ENCODE results near the gene DIP2C. TPM values are rescaled to one million over a fixed set of nuclear protein-coding genes. Genes with fewer than 3 reads are reported as not detected.

Gene DIP2C
- polyA plus RNA-seq, 1 donor from 2014 or later: 1.4 TPM

DNA sequence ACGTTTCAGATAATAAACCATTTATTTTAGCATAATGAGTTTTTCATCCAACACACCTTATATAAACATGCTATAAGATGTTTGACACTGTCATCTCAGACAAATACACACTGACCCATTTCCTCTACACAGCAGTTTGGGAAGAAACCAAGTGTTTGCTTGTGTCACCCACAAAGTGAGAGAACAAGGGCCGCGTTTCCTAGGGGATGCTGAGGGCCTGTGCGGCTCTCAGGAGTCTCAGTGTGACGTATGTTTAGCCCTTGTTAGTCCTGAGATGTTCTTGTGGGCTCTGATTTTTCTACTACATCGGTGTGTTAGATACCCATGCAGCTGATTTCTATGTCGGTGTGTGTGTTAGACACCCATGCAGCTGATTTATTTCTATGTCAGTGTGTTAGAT is 266.3 kb downstream of the DIP2C start:
- Mint-ChIP-seq H3K27me3 (peaks cover 1% of the 10 kb centered on the region), H3K9me3 (no peaks in the 10 kb centered on the region), H3K4me1 (no peaks in the 10 kb centered on the region), H3K4me3 (no peak overlapping the region), H3K27ac (no peak overlapping the region), H3K36me3 (no peaks in the 10 kb centered on the region)

DNA sequence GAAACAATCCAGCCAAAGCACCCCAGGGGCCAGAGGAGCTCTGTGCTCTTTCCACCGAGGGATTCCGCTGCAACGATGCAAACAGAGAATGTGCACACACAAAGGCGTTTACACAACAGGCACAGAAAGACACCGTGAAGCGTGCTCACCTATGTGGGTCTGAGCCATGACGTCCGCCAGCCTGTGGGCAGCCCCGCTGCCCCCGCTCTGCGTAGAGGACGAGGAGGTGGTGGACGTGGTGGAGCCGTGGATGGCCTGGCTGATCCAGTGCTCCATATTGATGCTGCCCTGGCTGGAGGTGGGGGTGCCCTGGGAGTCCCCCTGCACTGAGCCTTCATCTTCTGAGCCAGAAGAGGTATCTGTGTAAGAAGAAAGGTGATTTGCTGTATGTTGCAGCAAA is 266.8 kb downstream of the DIP2C start:
- Mint-ChIP-seq H3K4me3 (no peak overlapping the region), H3K4me1 (no peaks in the 10 kb centered on the region), H3K27me3 (peaks cover 1% of the 10 kb centered on the region), H3K27ac (no peak overlapping the region), H3K36me3 (no peaks in the 10 kb centered on the region), H3K9me3 (no peaks in the 10 kb centered on the region)

DNA sequence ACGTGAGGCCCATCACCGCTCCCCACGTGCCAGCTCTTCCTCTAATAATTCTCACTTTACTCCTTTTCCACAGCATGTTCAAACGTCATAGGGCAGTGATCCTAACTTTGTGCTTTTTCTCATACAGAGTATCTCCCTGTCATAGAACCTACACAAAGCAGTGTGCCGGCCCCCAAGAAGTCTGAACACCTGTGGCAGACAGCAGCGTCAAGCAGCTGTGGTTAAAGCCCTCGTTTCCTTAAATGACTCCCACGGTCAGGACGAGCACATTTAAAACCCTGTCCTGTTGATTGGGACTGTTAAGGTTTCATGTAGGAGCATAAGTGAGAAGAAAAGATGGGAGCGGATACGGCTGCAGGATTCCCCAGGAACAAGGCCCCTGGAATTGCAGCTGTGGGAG is 267.2 kb downstream of the DIP2C start:
- Mint-ChIP-seq H3K4me3 (peak overlapping the region in 1 of 4 donors; percentile 60), H3K27ac (no peak overlapping the region), H3K9me3 (no peaks in the 10 kb centered on the region), H3K27me3 (peaks cover 1% of the 10 kb centered on the region), H3K4me1 (no peaks in the 10 kb centered on the region), H3K36me3 (no peaks in the 10 kb centered on the region)

DNA sequence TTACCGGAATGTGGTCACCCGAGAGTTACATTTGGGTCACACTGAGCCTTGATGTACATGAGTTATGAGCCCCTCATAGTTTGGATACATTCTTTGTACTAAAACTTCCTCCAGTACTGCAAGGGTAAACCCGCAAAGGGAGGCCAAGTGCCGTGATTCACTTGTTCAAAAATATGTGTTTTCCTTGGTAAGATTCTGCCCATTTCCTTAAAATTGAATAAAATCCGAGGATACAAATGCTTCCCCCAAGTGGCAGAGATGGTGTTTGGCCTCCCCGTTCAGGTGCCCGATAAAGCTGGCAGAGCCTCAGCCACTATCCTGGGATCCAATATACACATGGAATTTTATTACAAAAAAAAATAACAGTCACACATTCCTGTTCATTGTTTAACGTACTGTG is 268.3 kb downstream of the DIP2C start:
- H3K27ac Mint-ChIP-seq: no peak overlapping the region
- no peaks in the 10 kb centered on the region for H3K36me3 Mint-ChIP-seq
- H3K27me3 Mint-ChIP-seq: peaks cover 1% of the 10 kb centered on the region
- H3K9me3 Mint-ChIP-seq: no peaks in the 10 kb centered on the region
- H3K4me3 Mint-ChIP-seq: no peak overlapping the region
- no peaks in the 10 kb centered on the region for H3K4me1 Mint-ChIP-seq

DNA sequence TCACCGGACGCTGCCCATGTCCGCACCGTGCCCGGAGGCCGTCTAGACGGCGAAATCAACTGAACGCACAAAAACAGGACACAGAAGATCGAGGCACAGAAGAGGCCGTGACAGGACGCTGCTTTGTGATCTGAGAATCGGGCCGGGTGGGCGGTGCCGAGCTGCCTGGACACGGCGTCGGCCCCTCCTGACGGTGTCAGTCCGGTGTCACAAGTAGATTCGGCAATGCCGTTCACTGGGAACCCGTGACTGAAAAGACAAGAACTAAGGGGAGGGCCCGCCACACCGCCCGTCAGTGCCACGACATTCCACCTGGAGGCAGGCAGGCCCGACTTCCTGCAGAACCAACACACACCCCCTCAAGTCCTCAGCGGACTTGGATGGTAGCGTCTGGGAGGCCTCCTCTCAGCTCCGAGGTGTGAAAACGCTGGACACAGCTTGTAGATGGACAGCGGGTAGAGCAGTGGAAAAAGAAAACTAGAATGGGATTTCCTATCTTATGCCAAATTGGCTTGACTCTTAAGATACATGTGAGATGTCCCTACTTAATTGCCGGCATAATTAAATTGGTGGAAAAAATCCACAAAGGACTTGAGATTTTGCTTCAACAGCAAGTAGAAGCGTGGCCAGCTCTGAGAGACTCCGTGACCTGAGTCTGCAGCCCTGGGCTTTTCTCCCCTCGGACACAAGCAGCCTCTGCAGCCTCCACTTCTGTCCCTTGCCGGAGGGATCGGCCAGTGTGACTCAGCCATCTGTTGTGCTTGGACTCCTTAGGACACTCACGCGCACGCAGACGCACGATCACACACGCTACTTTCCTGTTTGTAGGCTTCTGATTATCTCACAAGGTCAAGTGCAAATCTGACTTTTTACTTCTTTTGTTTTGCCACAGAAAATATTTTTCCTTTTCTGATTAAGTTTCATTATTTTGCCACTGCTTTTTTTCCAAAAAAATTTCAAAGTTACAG is 269.0 kb downstream of the DIP2C start:
- Mint-ChIP-seq H3K4me1 (no peaks in the 10 kb centered on the region), H3K9me3 (no peaks in the 10 kb centered on the region), H3K27me3 (peaks cover 1% of the 10 kb centered on the region), H3K27ac (no peak overlapping the region), H3K4me3 (no peak overlapping the region), H3K36me3 (no peaks in the 10 kb centered on the region)

DNA sequence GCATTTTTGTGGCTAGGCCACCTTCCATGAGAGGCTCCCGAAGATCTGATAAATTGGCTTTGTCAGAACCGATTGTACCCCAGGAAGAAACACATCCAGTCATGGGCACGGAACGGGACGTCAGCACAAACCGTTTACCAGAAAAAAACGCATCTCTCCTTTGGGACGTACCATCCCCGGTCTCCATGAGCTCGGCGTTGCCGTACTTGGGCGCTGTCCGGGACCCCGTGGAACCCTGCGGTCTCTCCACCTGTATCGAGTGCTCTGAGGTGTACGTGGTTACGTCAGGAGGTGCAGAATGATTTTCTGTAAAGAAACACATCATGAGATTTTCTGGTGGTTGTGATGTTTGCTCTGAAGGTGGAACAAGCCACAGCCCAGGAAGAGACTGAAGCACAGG is 270.6 kb downstream of the DIP2C start:
- H3K36me3 Mint-ChIP-seq: no peaks in the 10 kb centered on the region
- no peaks in the 10 kb centered on the region for H3K9me3 Mint-ChIP-seq
- no peak overlapping the region for H3K4me3 Mint-ChIP-seq
- H3K4me1 Mint-ChIP-seq: no peaks in the 10 kb centered on the region
- H3K27me3 Mint-ChIP-seq: peaks cover 4% of the 10 kb centered on the region
- H3K27ac Mint-ChIP-seq: peak overlapping the region in 1 of 3 donors; percentile 39

DNA sequence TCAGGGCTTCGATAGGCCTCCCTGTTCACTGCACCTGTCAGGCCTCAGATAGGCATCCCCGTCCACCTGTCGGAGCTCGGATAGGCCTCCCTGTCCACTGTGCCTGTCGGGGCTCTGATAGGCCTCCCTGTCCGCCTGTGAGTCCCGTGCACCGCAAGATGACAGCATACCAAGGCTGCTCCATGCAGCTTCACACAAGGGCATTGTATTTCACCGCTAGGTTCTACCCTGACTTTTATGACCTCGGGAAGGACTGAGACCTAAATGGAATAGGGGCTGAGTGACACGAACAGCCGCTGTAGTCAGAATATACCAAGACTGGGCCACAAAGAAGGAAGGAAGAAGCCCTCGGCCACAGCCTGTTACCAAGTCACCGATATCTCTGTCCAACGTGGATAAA is 271.2 kb downstream of the DIP2C start:
- Mint-ChIP-seq H3K9me3 (no peaks in the 10 kb centered on the region), H3K27ac (no peak overlapping the region), H3K4me3 (no peak overlapping the region), H3K27me3 (peaks cover 4% of the 10 kb centered on the region), H3K36me3 (no peaks in the 10 kb centered on the region), H3K4me1 (peaks cover 0 to 1% (median 0%) of the 10 kb centered on the region in 3 donors)

DNA sequence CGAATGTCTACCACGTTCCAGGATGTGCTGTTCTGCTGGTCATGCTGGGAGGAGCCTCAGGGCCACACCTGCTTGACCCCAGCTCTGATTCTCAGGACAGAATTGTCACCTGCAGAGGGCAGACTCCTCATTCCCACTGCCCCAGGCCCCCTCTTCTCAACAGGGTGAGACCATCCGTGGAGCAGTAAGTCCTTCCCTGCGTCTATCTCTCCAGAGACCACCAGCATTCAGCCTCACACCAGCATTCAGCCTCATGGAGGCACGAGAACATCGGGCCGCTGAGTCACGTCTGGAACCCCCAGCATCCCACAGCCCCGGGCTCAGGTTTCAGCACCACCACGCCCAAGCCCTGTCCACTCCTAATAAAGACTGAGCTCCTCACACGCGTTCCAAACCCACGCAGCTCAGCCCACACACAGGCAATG is 273.4 kb downstream of the DIP2C start:
- Mint-ChIP-seq H3K36me3 (no peaks in the 10 kb centered on the region), H3K4me3 (no peak overlapping the region), H3K27me3 (peaks cover 3% of the 10 kb centered on the region), H3K4me1 (peaks cover 0 to 4% (median 3%) of the 10 kb centered on the region in 3 donors), H3K27ac (no peak overlapping the region), H3K9me3 (no peaks in the 10 kb centered on the region)

DNA sequence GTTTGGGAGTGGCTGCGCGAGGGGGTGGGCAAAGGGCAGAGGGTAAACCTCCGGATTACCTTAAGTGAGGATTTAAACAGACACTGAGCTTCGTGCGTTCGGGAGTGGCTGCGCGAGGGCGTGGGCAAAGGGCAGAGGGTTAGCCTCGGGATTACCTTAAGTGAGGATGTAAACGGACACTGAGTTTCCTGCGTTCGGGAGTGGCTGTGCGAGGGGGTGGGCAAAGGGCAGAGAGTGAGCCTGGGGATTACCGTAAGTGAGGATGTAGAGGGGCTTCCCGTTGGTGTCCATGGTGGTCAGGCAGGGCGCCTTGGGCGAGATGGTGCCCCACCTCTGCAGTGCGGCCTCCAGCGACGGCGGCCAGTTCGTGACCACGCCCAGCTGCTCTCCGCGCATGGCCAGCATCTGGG is 275.8 kb downstream of the DIP2C start:
- Mint-ChIP-seq H3K27me3 (peaks cover 7% of the 10 kb centered on the region), H3K27ac (no peak overlapping the region), H3K9me3 (no peaks in the 10 kb centered on the region), H3K4me1 (peaks cover 0 to 4% (median 3%) of the 10 kb centered on the region in 3 donors), H3K4me3 (no peak overlapping the region), H3K36me3 (no peaks in the 10 kb centered on the region)

DNA sequence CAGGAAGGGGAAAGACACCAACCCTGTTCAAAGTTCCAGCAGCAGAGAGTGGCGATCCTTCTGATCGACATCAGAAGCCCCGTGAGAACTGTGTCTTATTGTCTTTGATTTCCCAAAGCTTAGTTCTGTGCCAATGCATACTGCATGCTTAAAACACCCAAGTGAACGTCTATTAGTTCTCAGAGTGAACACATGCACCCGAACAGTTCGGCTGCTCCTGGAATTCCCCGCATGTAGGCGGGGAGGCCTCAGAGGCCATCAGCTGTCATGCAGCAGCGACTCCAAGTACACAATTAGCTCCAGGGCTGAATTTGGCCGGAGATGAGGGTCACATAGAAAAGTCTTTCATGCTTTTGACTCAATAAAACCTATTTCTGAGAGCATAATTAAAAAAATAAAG is 277.4 kb downstream of the DIP2C start:
- Mint-ChIP-seq H3K36me3 (no peaks in the 10 kb centered on the region), H3K4me1 (peaks cover 0 to 4% (median 3%) of the 10 kb centered on the region in 3 donors), H3K27me3 (peaks cover 7% of the 10 kb centered on the region), H3K27ac (no peak overlapping the region), H3K4me3 (peak overlapping the region in 1 of 4 donors; percentile 22), H3K9me3 (peaks cover 0 to 4% (median 0%) of the 10 kb centered on the region in 3 donors)

DNA sequence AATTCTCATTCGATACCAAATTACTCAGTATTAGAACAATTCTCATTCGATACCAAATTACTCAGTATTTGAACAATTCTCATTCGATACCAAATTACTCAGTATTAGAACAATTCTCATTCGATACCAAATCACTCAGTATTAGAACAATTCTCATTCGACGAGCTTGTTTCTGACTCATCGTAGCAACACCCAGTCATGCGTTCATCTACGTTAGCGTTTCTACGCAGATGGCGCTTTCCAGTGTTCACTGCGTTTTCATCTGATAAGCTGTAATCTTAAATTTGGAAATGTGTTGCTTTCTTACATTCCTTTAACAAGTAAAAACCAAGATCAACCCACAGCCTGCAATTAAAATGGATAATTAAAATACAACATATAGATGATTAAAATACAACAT is 277.9 kb downstream of the DIP2C start:
- peaks cover 0 to 4% (median 3%) of the 10 kb centered on the region in 3 donors for H3K4me1 Mint-ChIP-seq

DNA sequence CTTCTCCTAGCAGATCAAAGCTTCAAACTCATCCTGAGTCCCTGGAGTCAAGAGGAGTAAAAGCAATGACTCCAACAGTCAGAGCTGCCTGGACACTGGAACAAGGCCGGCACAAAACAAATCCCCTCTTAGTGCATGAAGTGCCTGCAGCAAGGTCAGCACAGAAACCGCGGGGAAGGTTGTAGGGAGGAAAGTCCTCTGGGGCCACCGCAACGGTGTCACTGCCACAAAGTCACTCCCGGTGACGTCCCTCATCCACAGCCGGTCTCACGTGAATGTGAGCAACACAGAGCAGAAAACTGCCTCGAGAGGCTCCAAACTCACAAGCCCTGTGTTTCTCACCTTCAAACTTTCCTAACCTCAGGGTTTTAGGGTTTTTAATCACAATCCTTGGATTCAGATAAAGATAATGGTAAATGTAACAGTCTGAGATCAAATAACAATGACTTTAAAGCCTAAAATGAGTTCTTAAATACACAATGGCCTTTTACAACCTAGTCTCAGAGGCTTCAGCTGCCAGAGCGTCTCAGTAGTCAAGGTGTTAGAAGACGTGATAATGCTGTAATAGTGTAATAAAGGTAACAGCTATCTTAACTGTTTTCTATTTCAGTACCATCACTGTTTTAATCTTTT is 279.9 kb downstream of the DIP2C start:
- Mint-ChIP-seq H3K4me3 (no peak overlapping the region), H3K27ac (no peak overlapping the region), H3K9me3 (peaks cover 0 to 4% (median 0%) of the 10 kb centered on the region in 3 donors), H3K27me3 (peaks cover 6% of the 10 kb centered on the region), H3K36me3 (peaks cover 1% of the 10 kb centered on the region), H3K4me1 (peaks cover 0 to 4% (median 3%) of the 10 kb centered on the region in 3 donors)

More for the DNA sequence above, 277.9 kb downstream of the DIP2C start:
- Mint-ChIP-seq H3K4me3 (peak overlapping the region in 1 of 4 donors; percentile 63), H3K27ac (no peak overlapping the region), H3K9me3 (peaks cover 0 to 4% (median 0%) of the 10 kb centered on the region in 3 donors), H3K27me3 (peaks cover 7% of the 10 kb centered on the region), H3K36me3 (no peaks in the 10 kb centered on the region)

DNA sequence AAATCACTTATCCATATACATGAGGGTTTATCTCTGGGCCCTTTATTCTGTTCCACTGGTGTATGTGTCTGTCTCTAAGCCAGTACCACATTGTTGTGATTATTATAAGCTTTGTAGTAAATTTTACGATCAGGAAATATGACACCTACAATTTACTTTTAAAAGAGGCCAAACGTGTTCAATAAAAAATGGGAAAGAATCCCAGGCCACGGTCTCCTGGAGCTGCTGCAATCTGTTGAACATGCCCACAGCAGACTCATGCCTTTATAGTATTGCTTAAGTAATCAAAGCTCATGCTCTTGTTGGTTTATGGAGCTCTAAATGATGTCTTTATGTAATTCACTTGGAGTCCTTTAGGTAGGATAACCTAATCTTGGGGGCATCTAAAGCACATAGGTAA is 281.2 kb downstream of the DIP2C start:
- no peak overlapping the region for H3K27ac Mint-ChIP-seq
- H3K4me1 Mint-ChIP-seq: peaks cover 0 to 3% (median 3%) of the 10 kb centered on the region in 3 donors
- H3K4me3 Mint-ChIP-seq: no peak overlapping the region
- peaks cover 0 to 4% (median 0%) of the 10 kb centered on the region in 3 donors for H3K9me3 Mint-ChIP-seq
- H3K27me3 Mint-ChIP-seq: peaks cover 6% of the 10 kb centered on the region
- H3K36me3 Mint-ChIP-seq: peaks cover 1% of the 10 kb centered on the region

DNA sequence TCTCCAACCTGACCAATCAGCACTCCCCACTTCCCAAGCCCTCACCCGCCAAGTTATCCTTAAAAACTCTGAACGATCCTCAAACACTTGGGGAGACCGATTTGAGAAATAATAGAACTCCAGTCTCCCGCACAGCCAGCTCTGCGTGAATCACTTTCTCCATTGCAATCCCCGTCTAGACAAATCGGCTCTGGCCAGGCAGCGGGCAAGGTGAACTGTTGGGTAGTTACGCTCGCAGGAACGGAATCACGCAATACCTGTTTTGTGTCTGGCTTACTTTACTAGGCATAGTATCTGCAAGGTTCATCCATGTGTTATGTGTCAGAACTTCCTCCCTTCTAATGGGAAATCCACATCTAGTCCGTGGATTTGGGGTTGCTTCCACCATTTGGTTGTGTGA is 282.5 kb downstream of the DIP2C start:
- Mint-ChIP-seq H3K9me3 (peaks cover 0 to 4% (median 0%) of the 10 kb centered on the region in 3 donors), H3K27me3 (peaks cover 6% of the 10 kb centered on the region), H3K4me3 (no peak overlapping the region), H3K4me1 (peaks cover 0 to under 1% (median 0%) of the 10 kb centered on the region in 3 donors), H3K36me3 (peaks cover 1% of the 10 kb centered on the region), H3K27ac (no peak overlapping the region)

DNA sequence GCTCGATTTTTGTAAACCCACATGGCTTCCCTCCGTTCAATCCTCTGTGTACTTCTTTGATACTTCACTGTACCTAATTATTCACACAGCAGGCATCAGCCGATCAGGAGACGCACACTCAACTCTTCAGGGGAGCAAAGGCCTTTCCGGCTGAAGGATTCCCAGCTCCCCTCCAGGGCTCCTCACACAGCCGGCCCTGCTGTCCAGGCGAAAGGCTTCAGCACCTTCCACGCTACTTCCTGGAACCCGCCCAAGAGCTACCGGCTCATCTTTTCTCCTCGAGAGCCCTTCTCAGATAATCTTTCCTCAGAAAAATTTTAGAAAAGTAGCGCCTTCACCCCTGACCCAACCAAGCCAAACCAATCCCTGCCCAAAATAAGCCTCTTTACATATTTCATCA is 283.8 kb downstream of the DIP2C start:
- Mint-ChIP-seq H3K9me3 (peaks cover 0 to 4% (median 0%) of the 10 kb centered on the region in 3 donors), H3K4me3 (no peak overlapping the region), H3K27ac (no peak overlapping the region), H3K36me3 (peaks cover 1% of the 10 kb centered on the region), H3K27me3 (peaks cover 6% of the 10 kb centered on the region), H3K4me1 (no peaks in the 10 kb centered on the region)

All from IgD-negative memory B cell (primary cell).